Measurements from ENCODE around the gene COMMD3. TPM values are rescaled to one million over a fixed set of nuclear protein-coding genes. Genes with fewer than 3 reads are reported as not detected.

Gene COMMD3
- total RNA-seq, 2 donors from 2014 or later: 28.5 to 141 TPM

- Histone ChIP-seq H3K36me3 (no peaks in the 10 kb centered on the region), H3K4me3 (no peak overlapping the region), H3K9me3 (no peaks in the 10 kb centered on the region), H3K27me3 (no peaks in the 10 kb centered on the region), H3K27ac (no peak overlapping the region), H3K4me1 (no peaks in the 10 kb centered on the region)
- DNase-seq (ENCODE audit: low spot score): no peak
- TF ChIP-seq CTCF (IDR thresholded peaks at IDR 0.05): no peak
Measured at GRCh38 chr10:22285130-22285529, 31.1 kb upstream of the COMMD3 start.

GRCh38 chr10:22293747-22294404, 22.3 kb upstream of the COMMD3 start:
- Histone ChIP-seq H3K4me3 (no peak overlapping the region), H3K9me3 (no peaks in the 10 kb centered on the region), H3K27ac (no peak overlapping the region), H3K4me1 (no peaks in the 10 kb centered on the region), H3K36me3 (no peaks in the 10 kb centered on the region), H3K27me3 (no peaks in the 10 kb centered on the region)
- no peak for TF ChIP-seq CTCF (IDR thresholded peaks at IDR 0.05)
- no peak for DNase-seq (ENCODE audit: low spot score)

- no peaks in the 10 kb centered on the region for H3K4me1 ChIP-seq
- H3K9me3 ChIP-seq: no peaks in the 10 kb centered on the region
- no peaks in the 10 kb centered on the region for H3K36me3 ChIP-seq
- H3K4me3 ChIP-seq: no peak overlapping the region
- no peak for DNase-seq (ENCODE audit: low spot score)
- TF ChIP-seq CTCF (IDR thresholded peaks at IDR 0.05): no peak
- H3K27ac ChIP-seq: no peak overlapping the region
- H3K27me3 ChIP-seq: no peaks in the 10 kb centered on the region
Measured at GRCh38 chr10:22294694-22295093, 21.5 kb upstream of the COMMD3 start.

GRCh38 chr10:22301193-22301592, 15.0 kb upstream of the COMMD3 start:
- TF ChIP-seq CTCF (IDR thresholded peaks at IDR 0.05): no peak
- no peak for DNase-seq (ENCODE audit: low spot score)

GRCh38 chr10:22303461-22303860, 12.7 kb upstream of the COMMD3 start:
- Histone ChIP-seq H3K36me3 (no peaks in the 10 kb centered on the region), H3K27ac (no peak overlapping the region)
- TF ChIP-seq CTCF (IDR thresholded peaks at IDR 0.05): no peak

More at GRCh38 chr10:22301193-22301592, 15.0 kb upstream of the COMMD3 start:
- Histone ChIP-seq H3K27me3 (no peaks in the 10 kb centered on the region), H3K4me1 (no peaks in the 10 kb centered on the region), H3K27ac (no peak overlapping the region), H3K4me3 (no peak overlapping the region), H3K9me3 (no peaks in the 10 kb centered on the region), H3K36me3 (no peaks in the 10 kb centered on the region)

GRCh38 chr10:22305721-22306120, 10.5 kb upstream of the COMMD3 start:
- DNase-seq (ENCODE audit: low spot score): no peak
- Histone ChIP-seq H3K4me1 (no peaks in the 10 kb centered on the region), H3K36me3 (no peaks in the 10 kb centered on the region), H3K27me3 (no peaks in the 10 kb centered on the region), H3K4me3 (no peak overlapping the region), H3K27ac (no peak overlapping the region), H3K9me3 (no peaks in the 10 kb centered on the region)
- no peak for TF ChIP-seq CTCF (IDR thresholded peaks at IDR 0.05)

More at GRCh38 chr10:22303461-22303860, 12.7 kb upstream of the COMMD3 start:
- Histone ChIP-seq H3K9me3 (no peaks in the 10 kb centered on the region), H3K4me1 (no peaks in the 10 kb centered on the region), H3K27me3 (no peaks in the 10 kb centered on the region), H3K4me3 (no peak overlapping the region)
- DNase-seq (ENCODE audit: low spot score): no peak

Measured in right atrium auricular region (tissue), 2 donors.